ENCODE data around the gene DIS3L2. TPM values are rescaled to one million over a fixed set of nuclear protein-coding genes. Genes with fewer than 3 reads are reported as not detected.

DIS3L2 gene
- total RNA-seq, 1 donor, result 30.7 TPM

GRCh38 chr2:232318169-232318855, 356.8 kb downstream of the DIS3L2 start:
- H3K4me3 ChIP-seq (ENCODE audit: low read depth, low read length), result no peak overlapping the region
- TF ChIP-seq CTCF (IDR thresholded peaks at IDR 0.05; ENCODE audit: insufficient read depth, low read depth, low read length), result no peak
- no peak for DNase-seq (ENCODE audit: low read depth)

- TF ChIP-seq CTCF (IDR thresholded peaks at IDR 0.05; ENCODE audit: insufficient read depth, low read depth, low read length), result no peak
- no peak overlapping the region for H3K4me3 ChIP-seq (ENCODE audit: low read depth, low read length)
- no peak for DNase-seq (ENCODE audit: low read depth)
Measured at GRCh38 chr2:232319067-232319802, 357.7 kb downstream of the DIS3L2 start.

- no peak overlapping the region for H3K4me3 ChIP-seq (ENCODE audit: low read depth, low read length)
- DNase-seq (ENCODE audit: low read depth), result no peak
- no peak for TF ChIP-seq CTCF (IDR thresholded peaks at IDR 0.05; ENCODE audit: insufficient read depth, low read depth, low read length)
Measured at GRCh38 chr2:232319803-232320442, 358.4 kb downstream of the DIS3L2 start.

GRCh38 chr2:232320443-232320803, 358.9 kb downstream of the DIS3L2 start:
- no peak for DNase-seq (ENCODE audit: low read depth)
- no peak for TF ChIP-seq CTCF (IDR thresholded peaks at IDR 0.05; ENCODE audit: insufficient read depth, low read depth, low read length)
- no peak overlapping the region for H3K4me3 ChIP-seq (ENCODE audit: low read depth, low read length)

- H3K4me3 ChIP-seq (ENCODE audit: low read depth, low read length), result no peak overlapping the region
- TF ChIP-seq CTCF (IDR thresholded peaks at IDR 0.05; ENCODE audit: insufficient read depth, low read depth, low read length), result no peak
- no peak for DNase-seq (ENCODE audit: low read depth)
Measured at GRCh38 chr2:232321156-232321816, 359.8 kb downstream of the DIS3L2 start.

- no peak for DNase-seq (ENCODE audit: low read depth)
- no peak overlapping the region for H3K4me3 ChIP-seq (ENCODE audit: low read depth, low read length)
- TF ChIP-seq CTCF (IDR thresholded peaks at IDR 0.05; ENCODE audit: insufficient read depth, low read depth, low read length), result no peak
Measured at GRCh38 chr2:232321817-232322559, 360.5 kb downstream of the DIS3L2 start.

Measured in fibroblast of villous mesenchyme (primary cell).